C4-2B (cell line): ENCODE data around the gene CDKAL1.

ENCODE experiments used
- ZFX ChIP-seq: fragments of 450-650 bp; IDR thresholded peaks from 2 replicates; pipeline ENCODE4 v1.6.1; 2017
- TF ChIP-seq, protein P1 (sequence below): fragments of 450-650 bp; conservative IDR thresholded peaks from 2 replicates; pipeline ENCODE4 v1.5.1; 2017; ENCODE audit warnings: mild to moderate bottlenecking

DNA sequence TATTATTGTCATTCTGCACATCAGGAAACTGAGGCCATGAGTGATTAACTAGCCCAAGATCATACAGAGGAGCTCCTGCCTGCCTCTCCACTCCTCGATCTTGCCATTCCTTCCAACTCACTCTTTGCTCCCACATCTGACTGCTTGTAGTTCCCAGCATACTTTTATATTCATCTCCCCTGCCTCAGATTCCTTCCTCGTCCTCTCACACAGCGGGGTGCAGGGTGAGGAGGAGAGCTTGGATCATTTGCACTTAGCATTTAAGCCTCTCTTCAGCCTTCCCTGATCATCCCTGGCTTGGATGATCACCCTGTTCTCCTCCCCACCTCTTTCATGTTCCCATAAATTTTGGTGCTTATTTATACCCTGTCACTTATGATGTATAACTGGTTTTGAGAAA, 544.2 kb downstream of the CDKAL1 start:
- TF ChIP-seq ZFX = no peak
- TF ChIP-seq, protein P1, sequence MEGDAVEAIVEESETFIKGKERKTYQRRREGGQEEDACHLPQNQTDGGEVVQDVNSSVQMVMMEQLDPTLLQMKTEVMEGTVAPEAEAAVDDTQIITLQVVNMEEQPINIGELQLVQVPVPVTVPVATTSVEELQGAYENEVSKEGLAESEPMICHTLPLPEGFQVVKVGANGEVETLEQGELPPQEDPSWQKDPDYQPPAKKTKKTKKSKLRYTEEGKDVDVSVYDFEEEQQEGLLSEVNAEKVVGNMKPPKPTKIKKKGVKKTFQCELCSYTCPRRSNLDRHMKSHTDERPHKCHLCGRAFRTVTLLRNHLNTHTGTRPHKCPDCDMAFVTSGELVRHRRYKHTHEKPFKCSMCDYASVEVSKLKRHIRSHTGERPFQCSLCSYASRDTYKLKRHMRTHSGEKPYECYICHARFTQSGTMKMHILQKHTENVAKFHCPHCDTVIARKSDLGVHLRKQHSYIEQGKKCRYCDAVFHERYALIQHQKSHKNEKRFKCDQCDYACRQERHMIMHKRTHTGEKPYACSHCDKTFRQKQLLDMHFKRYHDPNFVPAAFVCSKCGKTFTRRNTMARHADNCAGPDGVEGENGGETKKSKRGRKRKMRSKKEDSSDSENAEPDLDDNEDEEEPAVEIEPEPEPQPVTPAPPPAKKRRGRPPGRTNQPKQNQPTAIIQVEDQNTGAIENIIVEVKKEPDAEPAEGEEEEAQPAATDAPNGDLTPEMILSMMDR = no peak
